GM18858 (cell line): Measurements from ENCODE around the gene TMSB4X.
A peak's percentile ranks its signal among the peaks of the same experiment; 100 is the strongest.
"Not testable (repeated sequence)": the region's sequence is repeated elsewhere in the genome, so short reads cannot be mapped to it uniquely, and the experiment has no call there.

ENCODE experiments used
- ATAC-seq: cut with Tn5 transposase; IDR thresholded peaks from one replicate; pipeline ENCODE4 v1.9.1; 2021; ENCODE audit not compliant: unreplicated experiment

Gene TMSB4X

DNA sequence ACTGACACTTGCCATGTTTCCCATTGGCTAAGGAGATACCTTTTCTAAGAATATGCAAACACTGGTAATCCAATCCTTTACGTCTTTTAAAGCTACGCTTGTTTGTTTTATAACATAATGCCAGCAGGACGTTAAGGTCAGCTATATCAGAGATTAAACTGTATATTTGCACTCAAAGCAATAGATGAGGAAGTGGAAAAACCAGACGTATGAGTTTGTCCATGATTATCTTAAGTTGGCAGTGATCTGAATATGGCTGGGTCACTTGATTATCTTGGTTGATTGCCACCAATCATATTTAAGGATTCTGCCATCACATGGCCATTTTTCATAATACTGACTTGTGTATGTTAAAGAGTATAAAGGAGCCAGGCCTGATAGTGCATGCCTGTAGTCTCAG, 19.4 kb downstream of the TMSB4X start:
- ATAC-seq = no peak

DNA sequence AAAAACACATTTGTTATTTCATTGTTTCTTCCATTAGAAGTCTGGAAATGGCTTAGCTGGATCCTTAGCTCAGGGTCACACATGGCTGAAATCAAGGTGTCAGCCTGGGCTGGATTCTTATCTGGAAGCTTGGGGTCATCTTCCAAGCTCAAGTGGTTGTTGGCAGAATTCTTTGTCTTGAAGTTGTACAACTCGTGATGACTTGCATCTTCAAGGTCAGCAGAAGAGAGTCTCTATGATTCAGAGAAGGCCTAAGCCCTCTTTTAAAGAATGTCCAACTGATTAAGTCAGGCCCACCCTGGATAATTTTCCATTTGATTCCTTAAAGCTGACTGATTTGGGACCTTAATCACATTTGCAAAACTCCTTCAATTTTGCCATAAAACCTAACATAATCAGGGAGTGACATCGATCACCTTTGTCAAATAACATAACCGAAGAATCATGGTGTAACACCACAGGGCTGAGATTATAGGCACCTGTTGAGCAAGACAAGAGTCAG, 22.1 kb downstream of the TMSB4X start:
- ATAC-seq = no peak

DNA sequence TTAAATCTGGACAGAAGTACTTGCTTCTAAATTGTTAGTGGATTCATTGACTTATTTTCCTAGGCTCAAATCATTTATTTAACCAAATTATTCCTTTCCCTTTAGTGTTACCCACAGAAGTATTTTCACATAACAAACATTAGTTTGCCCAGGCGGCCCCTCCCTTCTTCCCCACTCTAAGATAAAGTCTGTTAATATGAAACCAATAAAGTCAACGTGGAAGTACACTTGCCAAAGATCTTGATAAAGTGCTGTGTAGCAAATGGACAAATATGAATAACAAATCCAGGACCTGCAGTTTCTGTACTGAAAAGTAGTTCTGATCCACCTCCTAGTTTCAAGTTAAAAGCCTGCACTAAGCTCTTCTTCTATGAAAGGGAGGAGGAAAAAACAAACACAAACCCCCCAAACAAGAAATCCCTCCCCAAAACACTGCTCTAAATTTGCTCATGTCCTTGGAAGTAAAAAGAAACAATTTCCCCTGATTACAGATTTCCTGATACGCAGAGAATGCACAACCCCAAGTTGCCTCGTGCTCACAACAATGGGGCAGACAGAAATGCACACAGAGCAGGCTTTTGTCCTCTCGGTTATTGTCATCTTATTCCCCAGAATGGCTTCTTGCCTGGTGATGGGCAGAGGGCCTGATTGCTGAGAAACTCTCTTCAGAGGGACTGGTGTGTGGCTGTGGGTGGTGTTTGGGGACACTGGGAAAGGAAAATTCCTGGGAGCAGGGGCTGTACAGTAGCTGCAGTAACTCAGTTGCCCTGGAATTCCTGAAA, 23.2 kb downstream of the TMSB4X start:
- no peak for ATAC-seq

DNA sequence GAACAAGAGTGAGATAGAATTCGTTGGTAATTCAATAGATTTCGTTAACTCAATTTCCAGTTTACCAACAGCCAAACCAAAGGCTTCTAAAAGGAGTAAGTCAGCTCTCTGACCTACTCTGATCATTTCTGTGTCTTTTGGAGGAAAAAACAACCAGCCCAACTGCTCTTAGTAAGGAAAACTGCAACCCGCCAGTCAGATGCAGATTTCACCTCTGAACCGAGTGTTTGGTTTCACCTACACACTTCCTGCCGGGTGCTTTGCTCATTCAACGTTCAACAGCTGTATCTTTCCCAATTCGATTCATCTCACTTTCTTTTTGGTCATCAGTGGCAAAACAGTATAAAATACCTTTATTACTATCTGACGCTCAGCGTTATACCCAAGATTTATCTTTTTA, 24.5 kb downstream of the TMSB4X start:
- ATAC-seq = peak; percentile 36

DNA sequence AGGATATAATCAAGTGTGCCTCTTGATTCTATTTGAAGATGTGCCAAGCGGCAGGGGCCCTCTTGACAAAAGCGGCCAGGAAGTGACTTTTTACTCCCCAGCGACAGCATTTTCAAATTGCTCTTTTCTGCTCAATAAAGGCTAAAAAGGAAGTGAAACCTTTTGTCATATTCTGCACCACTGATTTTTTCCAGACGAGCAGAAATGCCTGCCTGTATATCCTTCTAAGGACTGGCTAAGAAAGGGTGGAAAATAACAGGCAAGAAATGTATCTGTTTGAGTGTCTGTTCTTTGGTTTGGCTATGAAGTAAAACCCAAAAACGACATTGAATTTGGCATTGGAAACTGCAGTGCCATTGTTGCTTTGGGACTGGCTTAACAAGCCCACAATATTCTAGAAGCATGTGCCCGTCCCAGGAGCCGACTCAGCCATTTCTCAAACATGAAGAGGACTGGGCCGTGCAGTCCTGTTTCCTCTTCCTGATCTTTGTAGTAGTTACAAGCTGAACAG, 25.4 kb downstream of the TMSB4X start:
- ATAC-seq = peak; percentile 35

DNA sequence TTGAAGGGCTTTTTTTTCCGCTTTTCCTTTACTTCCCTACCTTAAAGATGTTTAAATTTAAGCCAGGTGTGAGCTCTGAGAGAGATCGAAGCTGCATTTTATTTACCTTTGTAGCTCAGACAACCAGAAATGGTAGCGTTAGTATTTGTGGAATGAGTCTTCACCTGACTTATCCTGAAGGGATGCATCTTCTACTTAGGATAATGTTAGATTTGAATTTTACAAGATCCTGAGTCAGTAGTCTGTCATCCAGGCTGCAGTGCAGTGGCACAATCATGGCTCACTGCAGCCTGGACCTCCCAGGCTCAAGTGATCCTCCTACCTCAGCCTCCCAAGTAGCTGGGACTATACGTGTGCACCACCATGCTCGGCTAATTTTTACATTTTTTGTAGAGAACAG, 26.2 kb downstream of the TMSB4X start:
- ATAC-seq = no peak

DNA sequence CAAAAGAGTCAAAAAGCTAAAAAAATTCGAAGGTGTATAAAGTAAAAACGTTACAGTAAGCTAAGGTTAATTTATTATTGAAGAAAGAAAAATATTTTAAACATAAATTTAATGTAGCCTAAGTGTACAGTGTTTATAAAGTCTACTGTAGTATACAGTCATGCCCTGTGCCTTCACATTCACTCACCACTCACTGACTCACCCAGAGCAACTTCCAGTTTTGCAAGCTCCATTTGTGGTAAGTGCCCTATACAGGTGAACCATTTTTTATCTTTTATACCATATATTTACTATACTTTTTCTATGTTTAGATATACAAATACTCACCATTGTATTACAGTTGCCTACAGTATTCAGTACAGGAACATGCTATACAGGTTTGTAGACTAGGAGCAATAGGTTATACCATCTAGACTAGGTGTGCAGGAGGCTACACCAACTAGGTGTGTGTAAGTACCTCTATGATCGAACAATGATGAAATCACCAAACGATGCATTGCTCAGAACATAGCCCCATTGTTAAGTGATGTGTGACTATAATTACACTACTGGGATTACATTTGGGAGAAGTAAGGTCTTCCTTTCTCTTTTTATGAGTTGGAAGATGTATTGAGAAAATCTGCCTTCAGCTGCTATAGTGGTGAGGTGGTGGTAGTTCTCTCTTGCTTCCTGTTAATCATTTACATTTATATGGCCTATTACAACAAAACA, 27.2 kb downstream of the TMSB4X start:
- ATAC-seq = no peak

DNA sequence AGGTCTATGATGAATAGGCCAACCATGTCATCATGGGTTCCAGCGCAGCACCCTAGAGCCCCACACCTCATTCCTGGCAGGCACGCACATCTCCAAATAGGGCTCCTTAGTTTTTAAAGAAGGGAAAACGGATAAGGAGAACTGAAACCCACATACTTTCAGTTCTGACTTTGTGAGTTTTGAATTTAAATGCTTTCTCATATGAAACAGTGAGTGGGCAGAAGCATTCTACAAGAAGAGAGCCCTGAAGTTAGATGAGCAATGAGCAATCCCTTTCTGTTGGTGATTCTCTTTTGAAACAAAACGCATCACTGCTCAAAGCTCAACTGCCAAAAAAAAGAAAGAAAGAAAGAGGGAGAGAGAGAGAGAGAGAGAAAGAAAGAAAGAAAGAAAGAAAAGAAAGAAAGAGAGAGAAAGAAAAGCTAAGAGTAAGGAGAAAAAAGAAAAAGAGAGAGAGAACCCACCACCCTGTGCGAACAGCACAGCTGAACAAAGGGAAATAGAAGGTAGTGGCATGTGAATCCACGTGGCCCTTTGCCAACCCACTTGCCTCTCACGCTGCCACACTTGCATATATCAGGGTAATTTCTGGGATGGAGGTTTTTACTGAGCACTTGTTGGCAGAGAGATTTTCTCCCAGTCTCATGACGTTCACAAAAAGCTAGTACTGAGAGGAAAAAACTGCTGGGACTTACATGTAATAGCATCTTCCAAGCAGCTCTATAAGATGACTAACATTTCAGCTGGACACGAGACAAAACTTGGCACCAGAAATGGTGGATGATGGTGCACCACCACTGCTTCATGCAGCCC, 31.0 kb downstream of the TMSB4X start:
- peak; percentile 71 for ATAC-seq

DNA sequence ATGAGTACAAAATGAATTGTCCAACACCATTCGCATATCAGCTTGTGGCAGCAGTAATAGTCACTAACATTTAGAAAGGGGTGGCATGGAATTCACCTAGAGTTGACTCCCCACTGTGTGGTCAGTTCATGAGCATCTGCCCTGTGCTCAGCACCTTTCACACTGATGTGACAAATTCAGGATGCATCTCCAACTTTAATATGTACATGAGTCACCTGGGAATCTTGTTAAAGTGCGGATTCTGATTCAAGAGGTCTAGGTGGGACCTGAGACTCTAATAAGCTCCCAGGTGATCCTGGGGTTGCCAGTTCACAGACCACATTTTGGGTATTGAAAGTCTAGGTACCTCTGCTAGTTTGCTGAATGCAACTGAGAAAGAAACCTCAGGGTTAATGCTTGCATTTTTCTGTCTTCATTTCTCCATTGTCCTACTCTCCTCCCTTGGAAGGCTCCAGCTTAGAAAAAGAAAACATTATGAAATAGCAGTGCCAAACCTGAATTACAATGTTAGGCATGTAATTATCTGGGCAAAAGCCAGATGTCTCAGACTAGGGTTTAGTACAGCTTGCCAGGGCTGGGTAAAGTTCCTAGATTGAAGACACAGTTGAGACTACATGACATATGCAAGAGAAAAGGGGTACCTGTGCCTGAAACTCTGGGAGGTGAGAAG, 32.7 kb downstream of the TMSB4X start:
- ATAC-seq = no peak

DNA sequence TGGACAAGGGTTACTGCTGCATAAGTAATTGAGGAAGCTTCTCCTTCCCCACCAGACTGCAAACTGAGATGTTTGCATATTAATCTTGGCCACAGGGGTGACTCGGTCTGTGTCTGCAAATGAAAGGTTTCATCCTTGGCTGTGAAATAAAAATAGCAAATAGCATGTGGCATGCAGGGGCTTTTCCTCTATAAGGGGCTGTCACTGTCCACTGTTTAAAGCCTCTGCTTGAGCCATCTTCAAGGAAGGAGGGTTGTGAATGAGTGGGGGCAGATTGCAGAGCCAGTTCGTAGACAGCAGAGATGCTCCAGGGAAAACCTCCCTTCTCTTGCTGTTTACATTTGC, 33.3 kb downstream of the TMSB4X start:
- no peak for ATAC-seq

DNA sequence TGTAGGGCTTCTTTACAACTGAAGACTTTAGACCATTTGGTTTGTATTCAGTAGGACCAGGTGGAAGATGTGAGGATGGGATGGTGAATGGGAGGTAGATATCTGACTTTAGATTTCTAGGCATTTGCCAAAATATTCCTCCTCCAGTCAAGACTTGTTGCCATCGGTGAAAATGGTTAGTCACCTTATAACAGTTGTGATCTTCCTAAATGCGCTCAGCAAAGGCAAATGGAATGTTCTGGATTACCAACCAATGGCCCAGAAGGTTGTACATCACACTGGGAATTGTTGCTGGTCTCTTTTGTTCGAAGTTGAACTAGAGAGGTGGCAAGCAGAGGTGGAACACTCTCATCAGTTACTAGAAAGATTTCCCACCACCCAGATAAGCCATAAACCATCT, 33.9 kb downstream of the TMSB4X start:
- ATAC-seq = no peak

DNA sequence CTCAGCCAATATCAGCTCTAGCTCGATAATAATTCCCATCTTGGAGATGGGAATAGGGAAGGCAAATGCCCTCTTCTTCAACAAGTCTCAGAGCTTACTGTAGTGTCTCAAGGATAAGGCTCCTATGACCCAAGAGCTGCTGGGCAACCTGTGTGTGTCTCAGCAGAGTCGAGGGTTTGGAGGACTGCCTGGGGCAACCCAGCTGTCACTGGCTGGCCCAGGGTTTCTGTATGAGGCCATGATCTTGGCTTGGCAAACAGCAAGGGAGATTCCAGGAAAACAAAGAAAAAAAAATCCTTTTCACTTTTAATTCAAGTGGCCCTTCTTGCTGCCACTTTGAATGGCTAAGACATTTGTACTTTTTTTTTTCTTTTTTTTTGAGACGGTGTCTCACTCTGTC, 34.4 kb downstream of the TMSB4X start:
- no peak for ATAC-seq

DNA sequence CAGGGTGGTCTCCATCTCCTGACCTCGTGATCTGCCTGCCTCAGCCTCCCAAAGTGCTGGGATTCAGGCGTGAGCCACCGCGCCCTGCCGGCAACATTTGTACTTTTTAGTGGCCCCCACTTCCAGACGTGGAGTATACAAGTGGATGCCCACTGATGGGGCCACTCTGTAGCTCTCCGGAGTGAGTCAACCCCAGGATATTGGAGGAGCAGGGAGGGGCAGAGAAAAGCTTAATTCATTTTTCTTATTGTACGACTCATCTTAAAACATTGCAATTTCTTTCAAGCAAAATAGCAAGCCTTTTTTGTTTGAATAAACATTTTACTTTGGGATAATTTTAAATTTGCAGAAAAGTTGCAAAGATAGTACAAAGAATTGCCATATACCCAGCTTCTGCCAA, 34.9 kb downstream of the TMSB4X start:
- ATAC-seq = no peak

DNA sequence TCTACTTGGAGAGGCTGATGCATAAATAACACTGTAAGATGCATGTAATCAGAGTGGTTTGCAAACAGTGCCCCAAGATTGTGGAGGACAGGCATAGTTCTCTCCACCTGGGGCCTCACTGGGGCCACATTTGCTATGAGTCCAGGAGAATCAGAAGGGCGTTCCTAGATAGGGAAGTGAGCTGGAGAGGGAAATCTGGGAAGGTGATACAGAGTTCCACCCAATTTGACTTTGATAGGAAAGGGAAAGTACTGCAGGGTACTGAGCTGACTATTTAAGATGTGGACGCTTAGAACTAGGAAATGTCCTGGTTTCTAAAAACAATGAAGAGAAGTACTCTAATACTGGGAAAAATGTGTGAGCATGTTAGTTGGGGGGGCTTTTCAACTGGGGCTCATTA, 35.6 kb downstream of the TMSB4X start:
- ATAC-seq = no peak

DNA sequence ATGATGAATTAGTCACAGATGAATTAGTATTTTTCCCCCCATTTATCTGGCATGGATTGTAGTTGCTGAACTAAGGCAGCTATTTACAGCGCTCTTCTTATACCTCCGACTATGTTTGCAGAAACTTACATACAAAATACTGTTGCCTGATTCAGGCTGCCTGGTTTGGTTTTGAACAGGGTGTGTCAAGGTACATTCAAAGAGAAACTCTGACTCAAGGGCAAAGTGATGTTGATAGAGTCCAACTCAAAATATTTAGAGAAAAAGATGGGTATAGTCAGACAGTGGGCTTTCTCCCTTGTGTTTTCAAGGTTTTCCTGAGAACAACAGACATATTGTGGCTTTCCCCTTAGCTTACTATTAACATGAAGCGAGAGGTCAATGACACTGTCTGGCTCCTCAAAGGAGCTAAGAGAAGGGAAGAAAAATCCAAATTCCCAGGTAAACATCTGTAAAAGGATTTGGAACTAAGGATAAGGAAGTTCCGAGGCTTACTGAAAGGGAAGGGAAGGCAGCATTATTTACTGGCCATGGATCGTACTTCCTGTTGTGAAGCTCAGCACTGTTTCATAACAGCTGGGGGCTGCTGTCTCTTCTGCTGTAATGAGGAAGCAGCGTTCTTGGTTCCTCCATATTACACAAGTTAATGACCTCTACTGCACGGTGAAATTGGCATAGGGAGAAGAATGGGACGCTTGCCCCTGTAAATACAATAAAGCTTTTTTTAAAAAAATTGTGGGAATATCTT, 38.6 kb downstream of the TMSB4X start:
- ATAC-seq = peak; percentile 57

DNA sequence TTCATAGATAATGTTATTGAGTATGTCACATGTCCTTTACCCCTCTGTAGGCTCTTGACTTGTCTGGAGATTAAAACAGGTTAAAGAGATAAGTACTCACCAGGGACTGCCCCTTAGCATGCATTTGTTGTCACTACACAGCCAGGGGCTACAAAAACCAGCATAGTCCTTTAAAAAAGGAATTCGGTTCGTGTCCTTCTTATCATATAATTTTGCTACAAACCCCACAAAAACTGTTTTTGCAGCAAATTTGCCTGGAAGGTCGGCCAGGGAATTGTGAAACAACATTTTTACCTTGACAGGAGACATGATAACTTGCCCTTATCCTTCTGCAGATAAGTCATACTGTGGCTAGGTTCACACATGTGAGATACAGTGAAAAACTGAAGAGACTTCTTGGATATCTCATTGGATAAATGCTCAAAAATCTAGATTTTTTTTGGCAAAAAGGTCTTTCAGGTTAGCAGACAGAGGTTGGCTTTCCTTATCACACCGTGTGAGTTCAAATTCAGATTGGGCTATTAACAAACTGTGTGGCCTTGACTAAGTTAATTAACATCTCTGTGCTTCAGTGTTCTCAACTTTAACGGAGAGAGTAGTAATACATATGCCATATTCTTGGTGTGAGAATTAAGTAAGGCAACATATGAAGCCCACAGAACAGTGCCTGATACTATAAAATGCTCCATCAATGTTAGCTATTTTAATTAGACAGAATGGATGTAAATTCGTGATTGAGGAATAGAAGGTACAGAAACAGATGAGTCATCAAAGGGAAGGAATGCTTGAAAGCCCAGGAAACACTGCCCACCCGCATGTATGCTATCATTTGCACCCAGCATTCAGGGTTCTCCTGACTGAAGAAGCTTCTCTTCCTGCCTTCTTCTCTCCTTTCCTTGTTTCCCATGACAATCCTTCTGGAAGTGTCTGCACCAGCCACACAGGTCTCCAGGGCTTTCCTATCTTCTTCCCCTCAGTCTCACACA, 39.5 kb downstream of the TMSB4X start:
- ATAC-seq = peak; percentile 10

DNA sequence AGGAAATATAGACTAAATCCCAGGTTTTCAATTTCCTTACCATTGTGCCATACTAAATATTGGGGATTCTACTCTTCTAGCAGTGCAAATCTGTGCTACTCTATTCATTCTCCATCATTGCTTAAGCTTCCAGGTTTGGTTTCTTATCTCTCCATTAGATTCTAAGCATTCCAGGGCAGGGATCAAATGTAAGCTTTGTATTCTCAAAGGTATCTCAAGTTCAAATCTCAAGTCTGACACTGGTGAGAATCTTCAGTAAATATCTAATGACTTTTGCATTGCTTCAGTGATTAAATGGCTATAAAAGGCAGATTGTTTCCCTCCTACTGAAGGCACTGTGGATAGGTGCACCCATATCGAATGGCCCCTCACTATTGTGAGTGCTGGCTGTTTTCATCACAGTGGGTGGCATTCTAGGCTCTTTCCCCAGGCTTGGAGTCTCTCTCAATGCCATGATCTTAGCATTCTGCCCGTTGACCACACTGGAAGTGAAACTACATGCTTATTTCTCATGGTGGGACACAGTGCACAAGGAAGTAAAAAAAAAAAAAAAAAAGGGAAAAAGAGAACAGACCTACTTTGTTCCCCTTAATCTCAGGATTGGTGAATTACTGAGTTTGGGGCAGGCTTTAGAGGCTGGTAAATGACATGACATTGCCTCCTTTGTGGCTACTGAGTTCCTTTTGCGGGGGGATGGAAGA, 40.8 kb downstream of the TMSB4X start:
- ATAC-seq = no peak

DNA sequence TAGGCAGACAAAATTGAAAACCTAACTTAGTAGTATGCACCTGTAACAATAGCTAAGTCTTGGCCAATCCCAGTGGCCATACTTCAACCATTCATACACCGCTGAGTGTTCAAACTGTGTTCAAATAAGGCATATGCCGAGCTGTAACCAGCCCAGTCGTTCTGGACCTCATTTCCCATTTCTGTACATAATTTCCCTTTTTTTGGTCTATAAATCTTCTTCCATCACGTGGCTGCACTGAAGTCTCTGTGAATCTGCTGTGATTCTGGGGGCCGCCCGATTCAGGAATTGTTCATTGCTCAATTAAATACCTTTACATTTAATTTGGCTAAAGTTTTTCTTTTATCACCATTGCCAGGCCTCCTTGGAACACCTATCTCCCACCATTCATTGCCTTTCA, 41.8 kb downstream of the TMSB4X start:
- ATAC-seq = not testable (repeated sequence)
